NCI-H2196 (cell line): ENCODE results near the gene SORBS1.

Experiments used
- DNase-seq: peaks from one replicate; lab custom pipeline; 2025; ENCODE audit not compliant: unreplicated experiment; lab: John Stamatoyannopoulos, UW

The SORBS1 gene

GRCh38 chr10:95467162-95467599, 94.0 kb downstream of the SORBS1 start:
- no peak for DNase-seq

- no peak for DNase-seq
Observed at GRCh38 chr10:95466436-95466835, 94.7 kb downstream of the SORBS1 start.

GRCh38 chr10:95464280-95464679, 96.9 kb downstream of the SORBS1 start:
- DNase-seq, result no peak

- DNase-seq, result no peak
Observed at GRCh38 chr10:95462740-95463667, 98.2 kb downstream of the SORBS1 start.

- DNase-seq, result no peak
Observed at GRCh38 chr10:95461611-95462010, 99.6 kb downstream of the SORBS1 start.

GRCh38 chr10:95459446-95460045, 101.6 kb downstream of the SORBS1 start:
- no peak for DNase-seq

GRCh38 chr10:95458871-95459270, 102.3 kb downstream of the SORBS1 start:
- DNase-seq, result no peak

- no peak for DNase-seq
Observed at GRCh38 chr10:95458014-95458413, 103.2 kb downstream of the SORBS1 start.

- DNase-seq, result no peak
Observed at GRCh38 chr10:95457319-95457886, 103.8 kb downstream of the SORBS1 start.

GRCh38 chr10:95456516-95456915, 104.7 kb downstream of the SORBS1 start:
- no peak for DNase-seq

GRCh38 chr10:95454940-95455339, 106.2 kb downstream of the SORBS1 start:
- no peak for DNase-seq

GRCh38 chr10:95454356-95454755, 106.8 kb downstream of the SORBS1 start:
- no peak for DNase-seq

- DNase-seq, result no peak
Observed at GRCh38 chr10:95451568-95452524, 109.3 kb downstream of the SORBS1 start.

GRCh38 chr10:95451150-95451549, 110.0 kb downstream of the SORBS1 start:
- DNase-seq, result no peak

- DNase-seq, result no peak
Observed at GRCh38 chr10:95450188-95450587, 111.0 kb downstream of the SORBS1 start.

GRCh38 chr10:95447685-95448084, 113.5 kb downstream of the SORBS1 start:
- no peak for DNase-seq

GRCh38 chr10:95445837-95446486, 115.2 kb downstream of the SORBS1 start:
- DNase-seq, result peak; percentile 10

GRCh38 chr10:95445223-95445836, 115.8 kb downstream of the SORBS1 start:
- DNase-seq, result no peak

- DNase-seq, result no peak
Observed at GRCh38 chr10:95444792-95445191, 116.4 kb downstream of the SORBS1 start.

GRCh38 chr10:95443636-95444035, 117.5 kb downstream of the SORBS1 start:
- DNase-seq, result no peak
